ENCODE measurements around the gene TTC7B.

DNA sequence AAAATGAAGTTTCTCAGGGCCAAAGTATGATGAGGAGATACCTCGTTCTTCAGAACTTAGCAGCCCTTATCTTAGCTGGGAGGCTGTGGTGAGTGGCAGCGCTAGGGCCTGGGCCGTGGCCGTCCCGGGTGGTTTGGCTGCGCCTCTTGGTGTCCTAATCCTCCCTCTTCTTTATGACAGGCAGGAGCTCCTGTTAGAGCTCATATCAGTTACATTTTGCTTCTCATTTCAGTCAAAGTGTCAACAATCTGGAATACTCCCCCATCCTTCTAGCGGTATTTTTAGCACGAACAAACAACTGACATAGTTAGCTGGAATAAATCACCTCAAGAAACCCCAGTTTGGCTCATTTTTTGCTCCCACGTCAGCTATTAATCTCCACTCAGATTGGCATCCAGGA, 188.8 kb downstream of the TTC7B start:
- TF ChIP-seq, protein P1, sequence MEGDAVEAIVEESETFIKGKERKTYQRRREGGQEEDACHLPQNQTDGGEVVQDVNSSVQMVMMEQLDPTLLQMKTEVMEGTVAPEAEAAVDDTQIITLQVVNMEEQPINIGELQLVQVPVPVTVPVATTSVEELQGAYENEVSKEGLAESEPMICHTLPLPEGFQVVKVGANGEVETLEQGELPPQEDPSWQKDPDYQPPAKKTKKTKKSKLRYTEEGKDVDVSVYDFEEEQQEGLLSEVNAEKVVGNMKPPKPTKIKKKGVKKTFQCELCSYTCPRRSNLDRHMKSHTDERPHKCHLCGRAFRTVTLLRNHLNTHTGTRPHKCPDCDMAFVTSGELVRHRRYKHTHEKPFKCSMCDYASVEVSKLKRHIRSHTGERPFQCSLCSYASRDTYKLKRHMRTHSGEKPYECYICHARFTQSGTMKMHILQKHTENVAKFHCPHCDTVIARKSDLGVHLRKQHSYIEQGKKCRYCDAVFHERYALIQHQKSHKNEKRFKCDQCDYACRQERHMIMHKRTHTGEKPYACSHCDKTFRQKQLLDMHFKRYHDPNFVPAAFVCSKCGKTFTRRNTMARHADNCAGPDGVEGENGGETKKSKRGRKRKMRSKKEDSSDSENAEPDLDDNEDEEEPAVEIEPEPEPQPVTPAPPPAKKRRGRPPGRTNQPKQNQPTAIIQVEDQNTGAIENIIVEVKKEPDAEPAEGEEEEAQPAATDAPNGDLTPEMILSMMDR (IDR thresholded peaks at IDR 0.05) = no peak
- TF ChIP-seq POLR2A (IDR thresholded peaks at IDR 0.05) = no peak
